ENCODE data around the gene MTA2.

MTA2 gene

GRCh38 chr11:62547691-62548281 lies 53.9 kb downstream of the MTA2 start:
- Histone ChIP-seq H3K36me3 (ENCODE audit: control insufficient read depth, insufficient read depth, low read length) (no peaks in the 10 kb centered on the region), H3K27me3 (ENCODE audit: control insufficient read depth, insufficient read depth, low read length, poor library complexity, severe bottlenecking) (peaks cover 59% of the 10 kb centered on the region), H3K4me1 (ENCODE audit: control insufficient read depth, insufficient read depth, low read length) (peaks cover 37% of the 10 kb centered on the region), H3K4me3 (ENCODE audit: insufficient read depth, low read depth, low read length) (peak overlapping the region; percentile 83), H3K27ac (ENCODE audit: insufficient read depth, low read depth, low read length, poor library complexity, severe bottlenecking) (peak overlapping the region; percentile 12), H3K9me3 (ENCODE audit: control insufficient read depth, low read length) (no peaks in the 10 kb centered on the region)
- 60 to 65% methylated on average over 8 of the region's 8 CpGs for WGBS, 2 experiments

- H3K4me3 ChIP-seq (ENCODE audit: insufficient read depth, low read depth, low read length) = peak overlapping the region; percentile 83
- 1 to 2% methylated on average over 40 of the region's 40 CpGs for WGBS, 2 experiments
- H3K36me3 ChIP-seq (ENCODE audit: control insufficient read depth, insufficient read depth, low read length) = no peaks in the 10 kb centered on the region
- peaks cover 40% of the 10 kb centered on the region for H3K4me1 ChIP-seq (ENCODE audit: control insufficient read depth, insufficient read depth, low read length)
- H3K27ac ChIP-seq (ENCODE audit: insufficient read depth, low read depth, low read length, poor library complexity, severe bottlenecking) = peak overlapping the region; percentile 26
- no peaks in the 10 kb centered on the region for H3K9me3 ChIP-seq (ENCODE audit: control insufficient read depth, low read length)
- peaks cover 59% of the 10 kb centered on the region for H3K27me3 ChIP-seq (ENCODE audit: control insufficient read depth, insufficient read depth, low read length, poor library complexity, severe bottlenecking)
Observed at GRCh38 chr11:62546929-62547625, 54.6 kb downstream of the MTA2 start.

DNA sequence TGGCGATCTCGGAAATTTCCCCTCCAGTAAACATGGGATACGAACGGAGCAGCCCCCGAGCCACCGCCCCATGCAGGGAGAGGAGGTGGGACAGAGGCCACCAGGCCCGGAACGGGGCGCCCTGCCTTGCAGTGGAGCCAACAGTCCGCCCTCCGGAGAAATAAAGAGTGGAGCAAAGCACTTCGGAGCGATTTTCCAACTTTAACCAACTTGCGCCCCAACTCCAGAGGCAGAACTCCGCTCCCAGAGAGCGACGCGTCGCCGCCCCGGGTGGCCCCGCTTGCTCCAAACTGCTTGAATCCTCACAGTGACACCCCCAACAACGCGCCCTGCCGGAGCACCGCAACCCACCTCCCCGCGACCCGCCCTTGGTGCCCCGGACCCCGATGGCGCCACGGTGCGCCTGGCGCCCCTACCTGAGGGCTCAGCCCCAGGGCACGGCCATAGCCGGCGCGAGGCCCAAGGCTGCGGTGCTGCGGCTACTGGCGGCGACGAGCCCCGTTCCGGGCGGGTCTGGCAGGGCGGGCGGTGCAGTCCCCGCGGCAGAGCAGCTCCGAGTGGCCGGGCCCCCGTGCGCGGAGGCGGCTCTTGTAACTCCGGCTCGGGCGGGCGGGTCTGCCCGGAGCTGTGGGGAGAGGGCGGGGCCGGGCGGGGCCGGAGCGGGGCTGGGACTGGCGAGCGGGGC lies 55.3 kb downstream of the MTA2 start, which contains the start of gene AHNAK:
TSS of gene AHNAK (minus strand) at position 563 of the 685 bp plus-strand sequence. CDS start 10,708 bp downstream, outside the sequence.
- Histone ChIP-seq H3K4me1 (ENCODE audit: control insufficient read depth, insufficient read depth, low read length) (peaks cover 44% of the 10 kb centered on the region), H3K36me3 (ENCODE audit: control insufficient read depth, insufficient read depth, low read length) (no peaks in the 10 kb centered on the region), H3K4me3 (ENCODE audit: insufficient read depth, low read depth, low read length) (peak within 1 kb of the TSS; percentile 83), H3K27ac (ENCODE audit: insufficient read depth, low read depth, low read length, poor library complexity, severe bottlenecking) (peak within 1 kb of the TSS; percentile 26), H3K27me3 (ENCODE audit: control insufficient read depth, insufficient read depth, low read length, poor library complexity, severe bottlenecking) (peaks cover 59% of the 10 kb centered on the region), H3K9me3 (ENCODE audit: control insufficient read depth, low read length) (no peaks in the 10 kb centered on the region)
- 0% methylated on average over 69 of the region's 69 CpGs for WGBS, 2 experiments

DNA sequence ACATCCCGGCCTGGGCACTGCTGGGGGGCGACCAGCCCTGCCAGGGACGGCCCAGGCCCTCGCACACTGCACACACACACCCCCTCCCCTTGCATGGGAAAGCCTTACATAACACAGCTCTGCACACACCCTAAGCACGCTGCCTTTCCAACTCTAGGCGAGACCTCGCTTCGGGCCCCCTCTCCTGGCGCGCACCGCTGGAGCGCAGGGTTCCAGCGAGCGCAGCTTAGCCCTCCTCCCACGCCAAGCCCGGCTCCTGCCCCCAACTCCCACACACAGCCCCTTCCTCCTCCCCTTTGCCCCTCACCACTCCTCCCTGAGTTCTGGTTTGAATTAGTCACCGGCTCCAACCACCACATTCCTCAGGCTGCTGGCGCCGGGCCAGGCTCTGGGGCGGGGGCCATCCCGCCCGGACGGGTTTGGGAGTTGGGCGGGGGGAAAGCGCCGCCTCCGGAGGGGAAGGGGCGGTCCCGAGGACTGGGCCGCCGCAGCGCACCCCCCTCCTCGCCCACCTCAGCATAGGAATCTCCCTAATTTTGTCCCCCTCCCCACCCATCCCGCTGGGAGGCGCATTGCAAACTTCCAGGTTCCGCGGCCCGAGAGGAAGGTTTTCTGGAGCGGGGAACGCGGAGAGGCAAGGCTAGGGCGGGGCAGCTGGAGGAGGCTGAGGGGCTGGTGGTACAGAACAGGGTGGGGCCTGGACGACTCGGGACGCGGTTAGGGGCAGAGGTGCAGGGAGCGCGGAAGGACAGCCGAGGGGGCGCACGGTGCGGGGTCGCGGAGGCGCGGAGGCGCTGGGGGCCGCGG lies 56.0 kb downstream of the MTA2 start:
- no peaks in the 10 kb centered on the region for H3K9me3 ChIP-seq (ENCODE audit: control insufficient read depth, low read length)
- no peaks in the 10 kb centered on the region for H3K36me3 ChIP-seq (ENCODE audit: control insufficient read depth, insufficient read depth, low read length)
- 0% methylated on average over 58 to 59 of the region's 59 CpGs for WGBS, 2 experiments
- peaks cover 59% of the 10 kb centered on the region for H3K27me3 ChIP-seq (ENCODE audit: control insufficient read depth, insufficient read depth, low read length, poor library complexity, severe bottlenecking)
- peaks cover 51% of the 10 kb centered on the region for H3K4me1 ChIP-seq (ENCODE audit: control insufficient read depth, insufficient read depth, low read length)
- H3K4me3 ChIP-seq (ENCODE audit: insufficient read depth, low read depth, low read length) = peak overlapping the region; percentile 83
- peak overlapping the region; percentile 16 for H3K27ac ChIP-seq (ENCODE audit: insufficient read depth, low read depth, low read length, poor library complexity, severe bottlenecking)

- Histone ChIP-seq H3K27me3 (ENCODE audit: control insufficient read depth, insufficient read depth, low read length, poor library complexity, severe bottlenecking) (peaks cover 59% of the 10 kb centered on the region), H3K4me3 (ENCODE audit: insufficient read depth, low read depth, low read length) (peak overlapping the region; percentile 83), H3K9me3 (ENCODE audit: control insufficient read depth, low read length) (no peaks in the 10 kb centered on the region), H3K4me1 (ENCODE audit: control insufficient read depth, insufficient read depth, low read length) (peaks cover 53% of the 10 kb centered on the region), H3K36me3 (ENCODE audit: control insufficient read depth, insufficient read depth, low read length) (no peaks in the 10 kb centered on the region), H3K27ac (ENCODE audit: insufficient read depth, low read depth, low read length, poor library complexity, severe bottlenecking) (no peak overlapping the region)
- 5 to 6% methylated on average over 32 of the region's 32 CpGs for WGBS, 2 experiments
Observed at GRCh38 chr11:62544581-62545436, 56.9 kb downstream of the MTA2 start.

DNA sequence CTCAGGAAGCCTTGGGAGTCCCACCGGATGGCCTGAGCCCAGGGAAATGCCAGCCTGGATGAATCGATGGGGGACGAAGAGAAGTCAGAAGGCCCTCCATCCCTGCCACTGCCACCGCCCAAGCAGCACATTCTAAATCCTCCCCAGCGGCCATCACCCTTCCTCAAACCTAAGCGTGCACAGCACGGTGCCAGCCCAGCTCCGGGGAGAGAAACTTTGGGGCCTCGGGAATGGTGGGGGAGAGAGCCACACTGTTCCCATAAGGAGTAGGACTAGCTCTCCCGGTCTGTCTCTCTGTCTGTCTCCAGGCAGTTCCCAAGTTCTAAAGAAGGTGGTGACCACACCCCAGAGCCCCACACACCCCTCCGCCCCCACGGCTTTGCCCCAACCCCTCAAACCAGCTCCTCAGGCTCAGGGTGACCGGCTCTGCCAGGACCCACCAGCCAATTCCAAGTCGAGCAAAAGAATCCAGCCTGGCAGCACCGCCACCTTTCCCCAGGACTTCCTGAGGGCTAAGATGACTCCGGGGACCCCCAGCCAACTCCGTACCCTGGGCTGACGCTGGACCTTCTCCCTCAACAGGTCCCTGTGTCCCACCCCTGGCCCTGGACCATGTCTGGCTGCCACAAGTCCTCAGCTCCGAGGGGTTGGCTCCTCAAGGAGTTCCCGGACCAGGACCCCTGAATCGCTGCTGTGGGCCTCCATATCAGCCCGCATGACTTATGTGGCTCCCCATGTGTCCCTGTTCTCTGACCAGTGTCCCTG lies 57.8 kb downstream of the MTA2 start:
- 60 to 62% methylated on average over 22 of the region's 22 CpGs for WGBS, 2 experiments
- H3K4me1 ChIP-seq (ENCODE audit: control insufficient read depth, insufficient read depth, low read length) = peaks cover 52% of the 10 kb centered on the region

More for the DNA sequence above, 57.8 kb downstream of the MTA2 start:
- Histone ChIP-seq H3K36me3 (ENCODE audit: control insufficient read depth, insufficient read depth, low read length) (no peaks in the 10 kb centered on the region), H3K9me3 (ENCODE audit: control insufficient read depth, low read length) (no peaks in the 10 kb centered on the region), H3K27me3 (ENCODE audit: control insufficient read depth, insufficient read depth, low read length, poor library complexity, severe bottlenecking) (peaks cover 58% of the 10 kb centered on the region), H3K27ac (ENCODE audit: insufficient read depth, low read depth, low read length, poor library complexity, severe bottlenecking) (no peak overlapping the region), H3K4me3 (ENCODE audit: insufficient read depth, low read depth, low read length) (peak overlapping the region; percentile 83)
